SH-SY5Y (cell line): ENCODE results near the gene TFCP2.

Source experiments
- GATA2 ChIP-seq: IDR thresholded peaks from 2 replicates; pipeline ENCODE4 v1.6.1; 2011; ENCODE audit warnings: mild to moderate bottlenecking, low read depth, low read length
- GATA3 ChIP-seq: IDR thresholded peaks from 2 replicates; pipeline ENCODE4 v1.6.1; 2011; ENCODE audit warnings: low read depth, mild to moderate bottlenecking, low read length, moderate library complexity

Gene TFCP2

DNA sequence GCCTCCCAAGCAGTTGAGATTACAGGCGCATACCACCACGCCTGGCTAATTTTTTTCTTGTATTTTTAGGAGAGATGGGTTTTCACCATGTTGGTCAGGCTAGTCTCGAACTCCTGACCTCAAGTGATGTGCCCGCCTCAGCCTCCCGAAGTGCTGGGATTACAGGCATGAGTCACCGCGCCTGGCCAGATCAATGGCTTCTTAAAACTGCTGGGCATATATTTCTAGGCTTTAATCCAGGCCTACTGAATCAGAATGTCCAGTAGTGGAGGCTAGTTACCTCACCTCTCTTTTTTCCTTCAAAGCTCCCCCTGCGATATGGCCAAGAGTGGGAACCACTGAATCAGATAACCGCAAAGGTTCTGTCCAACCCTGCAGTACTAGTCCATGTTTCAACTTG, 27.9 kb upstream of the TFCP2 start:
- TF ChIP-seq GATA3 (no peak), GATA2 (no peak)

- TF ChIP-seq GATA2 (no peak), GATA3 (no peak)
Measured at GRCh38 chr12:51200156-51200555, 27.2 kb upstream of the TFCP2 start.

- TF ChIP-seq GATA2 = no peak
- no peak for TF ChIP-seq GATA3
Measured at GRCh38 chr12:51199366-51199945, 26.5 kb upstream of the TFCP2 start.

DNA sequence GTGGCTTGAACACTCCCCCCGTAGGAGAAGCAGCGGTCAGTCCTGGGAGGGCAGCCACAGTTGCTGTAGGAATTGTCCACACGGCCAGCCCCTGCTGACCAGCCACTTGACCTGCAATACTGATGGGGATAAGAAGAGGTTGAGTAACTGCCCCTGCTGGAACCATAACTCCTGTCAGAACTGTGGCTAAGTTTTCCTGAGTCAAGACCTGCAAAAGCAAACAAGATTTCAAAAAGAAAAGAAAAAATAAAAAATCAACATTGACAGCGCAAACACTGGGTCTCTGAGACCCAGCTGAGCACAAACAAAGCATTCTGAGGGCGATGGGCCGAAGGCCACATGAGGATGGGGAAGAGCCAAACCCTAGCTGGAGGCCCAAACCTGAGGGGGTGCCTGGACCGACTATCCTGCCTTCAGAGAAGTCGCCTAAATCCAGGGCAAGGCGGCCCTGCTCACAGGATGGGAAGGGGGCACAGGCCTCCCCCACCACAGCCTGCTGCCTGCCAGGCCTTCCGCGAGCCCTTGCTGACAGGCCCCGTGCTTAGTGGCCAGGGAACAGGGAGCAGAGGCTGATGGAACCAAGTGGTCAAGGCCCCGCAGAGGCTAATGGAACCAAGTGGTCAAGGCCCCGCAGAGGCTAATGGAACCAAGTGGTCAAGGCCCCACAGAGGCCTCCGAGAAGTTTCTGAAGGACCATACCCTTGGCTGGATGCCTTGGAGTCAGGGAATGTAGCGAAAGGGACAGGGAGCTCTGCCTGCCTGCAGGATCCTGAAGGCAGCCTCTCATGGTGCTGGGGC, 25.8 kb upstream of the TFCP2 start:
- TF ChIP-seq GATA3 = no peak
- no peak for TF ChIP-seq GATA2

GRCh38 chr12:51197736-51198567, 25.0 kb upstream of the TFCP2 start:
- no peak for TF ChIP-seq GATA2
- TF ChIP-seq GATA3 = no peak

- TF ChIP-seq GATA3 = no peak
- TF ChIP-seq GATA2 = no peak
Measured at GRCh38 chr12:51196547-51196946, 23.6 kb upstream of the TFCP2 start.

DNA sequence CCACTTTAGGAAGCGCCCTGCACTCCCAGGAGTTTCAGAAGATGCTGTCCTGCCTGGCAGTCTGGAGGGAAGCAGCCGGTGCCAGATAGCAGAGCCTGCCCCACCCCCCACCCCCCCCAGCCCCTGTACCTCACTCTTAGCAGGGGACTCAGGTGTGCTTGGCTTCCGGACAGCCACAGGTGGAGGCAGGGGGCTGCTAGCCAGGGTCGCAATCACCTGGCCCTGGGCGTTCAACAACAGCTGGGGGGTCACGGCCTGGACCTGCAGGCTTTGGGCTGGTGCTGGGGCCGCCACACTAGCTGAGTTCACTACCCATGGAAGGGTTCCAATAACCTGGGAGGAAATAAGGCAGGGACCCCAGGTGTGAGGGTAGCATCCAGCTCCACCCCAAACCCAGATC, 22.9 kb upstream of the TFCP2 start:
- no peak for TF ChIP-seq GATA3
- TF ChIP-seq GATA2 = no peak

DNA sequence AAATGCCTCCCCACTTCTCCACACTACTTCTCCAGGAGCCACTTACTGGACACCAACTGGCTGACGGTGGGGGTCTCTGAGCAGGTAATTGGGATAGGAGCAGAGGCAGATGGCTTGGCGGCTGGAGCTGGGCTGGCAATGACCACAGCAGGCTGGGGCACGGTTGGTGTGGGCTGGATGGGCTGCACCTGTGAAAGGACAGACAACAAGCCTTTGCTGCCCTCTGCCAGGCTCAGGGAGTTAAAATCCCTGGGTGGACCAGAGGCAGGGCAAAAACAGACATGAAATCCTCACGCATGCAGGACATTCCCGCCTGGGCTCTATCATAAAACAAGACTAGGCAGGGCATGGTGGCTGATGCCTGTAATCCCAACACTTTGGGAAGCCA, 19.3 kb upstream of the TFCP2 start:
- TF ChIP-seq GATA3 = no peak
- no peak for TF ChIP-seq GATA2

GRCh38 chr12:51191516-51192283, 18.8 kb upstream of the TFCP2 start:
- no peak for TF ChIP-seq GATA2
- TF ChIP-seq GATA3 = no peak

GRCh38 chr12:51190820-51191219, 17.9 kb upstream of the TFCP2 start:
- TF ChIP-seq GATA2 = no peak

GRCh38 chr12:51189790-51190355, 16.9 kb upstream of the TFCP2 start:
- TF ChIP-seq GATA2 = no peak
- no peak for TF ChIP-seq GATA3

DNA sequence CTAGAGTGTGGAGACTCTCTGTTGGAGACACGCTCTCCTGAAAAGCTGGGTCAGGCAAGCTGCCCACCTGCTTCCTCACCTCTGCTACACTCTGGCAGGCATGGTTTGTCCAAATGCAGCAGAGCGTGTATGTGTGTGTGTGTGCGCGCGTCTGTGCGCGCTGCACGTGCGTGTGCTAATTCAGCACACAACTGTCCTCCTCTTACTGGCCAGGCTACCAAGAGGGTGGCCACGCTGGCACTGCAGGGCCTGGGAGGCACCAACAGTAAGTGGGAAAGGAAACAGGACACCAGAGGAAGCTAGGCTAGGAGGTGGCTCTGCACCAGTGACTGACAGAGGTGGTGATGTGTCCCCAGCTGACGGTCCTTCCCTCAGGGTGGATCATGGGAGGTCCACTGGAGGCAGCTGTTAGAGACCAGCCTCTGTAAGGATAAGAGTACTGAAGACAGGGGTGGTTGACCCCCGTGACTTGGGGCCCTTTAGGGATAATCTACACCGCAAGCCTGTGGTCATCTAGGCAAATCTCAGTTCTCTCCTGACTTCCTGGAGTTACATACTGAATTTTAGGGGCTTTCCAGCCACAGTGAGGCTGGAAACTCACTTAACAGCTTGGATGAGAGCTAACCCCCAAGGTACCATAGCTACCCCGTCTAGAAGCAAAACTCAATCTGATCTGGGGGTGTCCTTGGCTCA, 15.6 kb upstream of the TFCP2 start:
- TF ChIP-seq GATA3 (no peak), GATA2 (no peak)

DNA sequence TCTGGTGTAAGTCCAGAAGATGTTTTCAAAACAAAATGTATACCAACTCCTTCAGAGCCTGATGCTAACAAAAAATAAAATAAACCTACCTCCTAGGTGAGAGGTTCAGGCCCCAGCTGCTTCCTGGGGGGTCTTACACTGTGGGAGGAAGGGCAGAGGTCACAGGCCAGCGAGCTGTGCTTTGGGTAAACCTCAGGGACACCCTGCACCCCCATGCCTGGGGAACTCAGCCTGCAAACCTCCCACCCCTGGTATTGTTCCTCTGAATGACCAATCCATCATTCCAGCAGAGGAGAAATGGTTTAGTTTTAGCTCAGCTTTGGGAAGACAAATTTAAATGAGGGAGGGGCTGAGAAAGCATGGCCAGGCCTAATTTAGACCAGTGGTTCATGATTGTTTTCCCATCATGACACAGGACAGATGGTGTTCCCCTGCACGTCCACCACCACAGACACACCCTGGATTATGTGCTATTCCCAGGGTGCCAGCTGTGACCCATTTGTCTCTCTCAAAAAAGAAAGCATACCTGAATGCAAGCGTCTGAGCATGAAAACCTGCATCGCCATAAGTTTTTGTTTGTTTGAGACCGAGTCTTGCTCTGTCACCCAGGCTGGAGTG, 14.5 kb upstream of the TFCP2 start:
- TF ChIP-seq GATA3 (no peak), GATA2 (no peak)
